Suppressor macrophage treated with lipopolysaccharide for 1 hour (primary cell): ENCODE data around the gene KIAA0753.
"Not testable (repeated sequence)": the region's sequence is repeated elsewhere in the genome, so short reads cannot be mapped to it uniquely, and the experiment has no call there.

Experiments
- DNase-seq, 3 donors: peaks; one replicate each; pipeline ENCODE4 v3.0.0-alpha.2; 2020 to 2022

Gene KIAA0753

GRCh38 chr17:6596081-6596480 is 44.4 kb downstream of the KIAA0753 start:
- no peak for DNase-seq

GRCh38 chr17:6593371-6593770 is 47.1 kb downstream of the KIAA0753 start:
- not testable (repeated sequence) for DNase-seq

GRCh38 chr17:6592173-6592572 is 48.3 kb downstream of the KIAA0753 start:
- DNase-seq, result no peak

- no peak for DNase-seq
Measured at GRCh38 chr17:6591599-6592158, 48.8 kb downstream of the KIAA0753 start.

GRCh38 chr17:6589266-6589946 is 51.1 kb downstream of the KIAA0753 start:
- no peak for DNase-seq

GRCh38 chr17:6588165-6588564 is 52.3 kb downstream of the KIAA0753 start:
- no peak for DNase-seq

GRCh38 chr17:6587310-6587709 is 53.2 kb downstream of the KIAA0753 start:
- no peak for DNase-seq

- no peak for DNase-seq
Measured at GRCh38 chr17:6583411-6583810, 57.1 kb downstream of the KIAA0753 start.

- DNase-seq, result no peak
Measured at GRCh38 chr17:6580625-6581024, 59.9 kb downstream of the KIAA0753 start.

- no peak for DNase-seq
Measured at GRCh38 chr17:6578491-6578890, 62.0 kb downstream of the KIAA0753 start.

- no peak for DNase-seq
Measured at GRCh38 chr17:6577686-6578263, 62.7 kb downstream of the KIAA0753 start.

- peak; percentile 47 to 58 (median 48) for DNase-seq
Measured at GRCh38 chr17:6576038-6576785, 64.3 kb downstream of the KIAA0753 start.

GRCh38 chr17:6575596-6575988 is 64.9 kb downstream of the KIAA0753 start:
- DNase-seq, result no peak

GRCh38 chr17:6574687-6575595 is 65.6 kb downstream of the KIAA0753 start:
- DNase-seq, result peak; percentile 95 to 97 (median 96)

GRCh38 chr17:6573982-6574686 is 66.4 kb downstream of the KIAA0753 start:
- DNase-seq, result no peak

GRCh38 chr17:6573495-6573894 is 67.0 kb downstream of the KIAA0753 start:
- DNase-seq, result peak in 2 of 3 donors; percentile 31 to 34

GRCh38 chr17:6572972-6573370 is 67.5 kb downstream of the KIAA0753 start:
- DNase-seq, result no peak

- DNase-seq, result no peak
Measured at GRCh38 chr17:6571452-6571781, 69.1 kb downstream of the KIAA0753 start.

GRCh38 chr17:6570731-6571451 is 69.6 kb downstream of the KIAA0753 start:
- DNase-seq, result no peak

GRCh38 chr17:6569370-6570285 is 70.9 kb downstream of the KIAA0753 start:
- peak; percentile 73 to 87 (median 75) for DNase-seq
